HCT116 (cell line): ENCODE measurements around the gene HSPG2. TPM values are rescaled to one million over a fixed set of nuclear protein-coding genes. Genes with fewer than 3 reads are reported as not detected.

Experiments used
- ATAC-seq: fragments of 200-7000 bp; cut with Tn5 transposase; 2 replicates; pipeline ENCODE4 v1.9.1; 2020; ENCODE audit warnings: mild to moderate bottlenecking, moderate library complexity
- BruUV-seq: library from RNA; stranded (reverse); fragments of 400-500 nt; replicated peaks from 2 replicates; lab custom pipeline; 2021; lab: Mats Ljungman, UMichigan
- CTCF ChIA-PET: fragments of 300-600 bp; sonication (Branson Sonifier 250); formaldehyde crosslinking; loops from one replicate; lab custom pipeline; 2021; ENCODE audit warnings: antibody characterized with exemption; lab: Charles Lee
- POLR2A ChIA-PET: fragments of 300-600, 350-600 bp; sonication (Branson Sonifier 250); formaldehyde crosslinking; loops from one replicate; lab custom pipeline; 2021; ENCODE audit warnings: antibody characterized with exemption; lab: Charles Lee
- RAD21 ChIA-PET, 2 experiments: fragments of 300-600 bp; sonication (Branson Sonifier 250); formaldehyde crosslinking; loops; one replicate each; lab custom pipeline; 2023; ENCODE audit warnings: low total read pairs in 2 of 2; ENCODE audit not compliant: uncharacterized antibody in 2 of 2, unreplicated experiment in 2 of 2, low non-redundant PET in 1 of 2; lab: Charles Lee
- DNase-seq: peaks from one replicate; pipeline ENCODE4 v3.0.0-alpha.2; 2010; ENCODE audit warnings: low read depth, low spot score
- H2AFZ ChIP-seq: fragments of 200-600 bp; shearing (Covaris generic), sonication (generic); 2 replicates; pipeline ENCODE4 v1.6.1; 2017; ENCODE audit warnings: low read depth, mixed run types, mixed read lengths, antibody characterized with exemption, low read length; ENCODE audit not compliant: poor library complexity, severe bottlenecking
- H3K27ac ChIP-seq: 2 replicates; pipeline ENCODE4 v1.5.1; 2012; ENCODE audit warnings: low read depth, low read length
- H3K27me3 ChIP-seq: fragments of 200-600 bp; sonication (generic); 2 replicates; pipeline ENCODE4 v1.6.1; 2016; ENCODE audit warnings: mixed run types, low read length, mixed read lengths; ENCODE audit not compliant: insufficient read depth
- H3K36me3 ChIP-seq, 2 experiments: fragments of 200-500 bp in 1 of 2; fragments of 200-600 bp in 1 of 2; sonication (Bioruptor generic) in 1 of 2; sonication (generic) in 1 of 2; 2 replicates each; pipeline versions ENCODE4 v1.5.1 to v1.6.1; 2014 to 2016; ENCODE audit warnings: low read length in 2 of 2, inconsistent platforms in 1 of 2, mixed read lengths in 1 of 2, mixed run types in 1 of 2; ENCODE audit not compliant: insufficient read depth in 2 of 2, control insufficient read depth in 1 of 2
- H3K4me1 ChIP-seq, 2 experiments: fragments of 200-600 bp in 1 of 2; sonication (generic) in 1 of 2; 2 replicates each; pipeline versions ENCODE4 v1.5.1 to v1.6.1; 2012 to 2017; ENCODE audit warnings: low read length in 2 of 2, inconsistent platforms in 1 of 2, mild to moderate bottlenecking in 1 of 2, mixed read lengths in 1 of 2, mixed run types in 1 of 2, moderate library complexity in 1 of 2; ENCODE audit not compliant: insufficient read depth in 2 of 2, control insufficient read depth in 1 of 2
- H3K4me2 ChIP-seq: fragments of 200-600 bp; sonication (generic); 2 replicates; pipeline ENCODE4 v1.6.1; 2017; ENCODE audit warnings: mixed run types, low read length, mixed read lengths
- H3K4me3 ChIP-seq, 2 experiments: fragments of 200-600 bp in 1 of 2; sonication (generic) in 1 of 2; replicated peaks in 1 of 2; 2 replicates each; pipeline ENCODE4 v1.5.1; 2011 to 2016; ENCODE audit warnings: low read length in 2 of 2, control low read depth in 1 of 2, low read depth in 1 of 2, mild to moderate bottlenecking in 1 of 2, mixed read lengths in 1 of 2, mixed run types in 1 of 2
- H3K79me2 ChIP-seq: fragments of 200-600 bp; sonication (generic); 2 replicates; pipeline ENCODE4 v1.6.1; 2017; ENCODE audit warnings: mild to moderate bottlenecking, mixed run types, low read length, moderate library complexity, mixed read lengths; ENCODE audit not compliant: insufficient read depth
- H3K9ac ChIP-seq: fragments of 200-600 bp; sonication (generic); 2 replicates; pipeline ENCODE4 v1.6.1; 2016; ENCODE audit warnings: low read length, mixed read lengths
- H3K9me2 ChIP-seq: fragments of 200-600 bp; sonication (generic), shearing (Covaris generic); 2 replicates; pipeline ENCODE4 v1.6.1; 2017; ENCODE audit warnings: mixed run types, mild to moderate bottlenecking, moderate library complexity; ENCODE audit not compliant: insufficient read depth
- H3K9me3 ChIP-seq, 2 experiments: fragments of 200-500 bp in 1 of 2; fragments of 200-600 bp in 1 of 2; sonication (Bioruptor generic) in 1 of 2; sonication (generic) in 1 of 2; 2 replicates each; pipeline ENCODE4 v1.6.1; 2014 to 2017; ENCODE audit warnings: low read length in 2 of 2, mixed read lengths in 2 of 2, inconsistent platforms in 1 of 2, low read depth in 1 of 2, mild to moderate bottlenecking in 1 of 2, mixed run types in 1 of 2, moderate library complexity in 1 of 2; ENCODE audit not compliant: control insufficient read depth in 1 of 2, insufficient read depth in 1 of 2
- H4K20me1 ChIP-seq: fragments of 200-600 bp; sonication (generic), shearing (Covaris generic); 2 replicates; pipeline ENCODE4 v1.6.1; 2017; ENCODE audit warnings: mixed run types, mild to moderate bottlenecking, moderate library complexity; ENCODE audit not compliant: insufficient read depth
- CBX3 ChIP-seq: IDR thresholded peaks from 2 replicates; pipeline ENCODE4 v1.6.1; 2012; ENCODE audit warnings: low read depth
- CEBPB ChIP-seq: IDR thresholded peaks from 2 replicates; pipeline ENCODE4 v1.6.1; 2012; ENCODE audit warnings: low read depth
- EGR1 ChIP-seq: IDR thresholded peaks from 2 replicates; pipeline ENCODE4 v1.6.1; 2012; ENCODE audit warnings: low read depth
- EZH2phosphoT487 ChIP-seq: fragments of 200-600 bp; IDR thresholded peaks from 2 replicates; pipeline ENCODE4 v1.6.1; 2018; ENCODE audit warnings: antibody characterized with exemption, borderline replicate concordance
- FOSL1 ChIP-seq: IDR thresholded peaks from 2 replicates; pipeline ENCODE4 v1.6.1; 2012; ENCODE audit warnings: low read depth
- RAD21 ChIP-seq: IDR thresholded peaks from 2 replicates; pipeline ENCODE4 v1.6.1; 2012; ENCODE audit warnings: low read depth, mild to moderate bottlenecking
- YY1 ChIP-seq: IDR thresholded peaks from 2 replicates; pipeline ENCODE4 v1.6.1; 2011; ENCODE audit warnings: low read length, low read depth, moderate library complexity, mild to moderate bottlenecking; ENCODE audit not compliant: insufficient replicate concordance; ENCODE audit errors: extremely low read depth
- ZBTB33 ChIP-seq: IDR thresholded peaks from 2 replicates; pipeline ENCODE4 v1.6.1; 2011; ENCODE audit warnings: mild to moderate bottlenecking, low read length, moderate library complexity; ENCODE audit not compliant: insufficient replicate concordance; ENCODE audit errors: extremely low read depth
- ZFX ChIP-seq: fragments of 450-650 bp; IDR thresholded peaks from 2 replicates; pipeline ENCODE4 v1.6.1; 2017
- intact Hi-C: fragments of 100-400 bp; cut with micrococcal nuclease; formaldehyde crosslinking; loops from 2 replicates; pipeline ENCODE4 v1.10.0; 2022
- total RNA-seq: library from RNA; stranded (reverse); gene quantifications from one replicate; pipeline ENCODE4 v1.2.1, GENCODE V29; 2021; ENCODE audit not compliant: unreplicated experiment
- TF ChIP-seq, protein P1 (sequence below): IDR thresholded peaks from 2 replicates; pipeline ENCODE4 v1.6.1; 2012

HSPG2 gene
- total RNA-seq, 1 experiment from 2014 or later = 55.7 TPM

DNA sequence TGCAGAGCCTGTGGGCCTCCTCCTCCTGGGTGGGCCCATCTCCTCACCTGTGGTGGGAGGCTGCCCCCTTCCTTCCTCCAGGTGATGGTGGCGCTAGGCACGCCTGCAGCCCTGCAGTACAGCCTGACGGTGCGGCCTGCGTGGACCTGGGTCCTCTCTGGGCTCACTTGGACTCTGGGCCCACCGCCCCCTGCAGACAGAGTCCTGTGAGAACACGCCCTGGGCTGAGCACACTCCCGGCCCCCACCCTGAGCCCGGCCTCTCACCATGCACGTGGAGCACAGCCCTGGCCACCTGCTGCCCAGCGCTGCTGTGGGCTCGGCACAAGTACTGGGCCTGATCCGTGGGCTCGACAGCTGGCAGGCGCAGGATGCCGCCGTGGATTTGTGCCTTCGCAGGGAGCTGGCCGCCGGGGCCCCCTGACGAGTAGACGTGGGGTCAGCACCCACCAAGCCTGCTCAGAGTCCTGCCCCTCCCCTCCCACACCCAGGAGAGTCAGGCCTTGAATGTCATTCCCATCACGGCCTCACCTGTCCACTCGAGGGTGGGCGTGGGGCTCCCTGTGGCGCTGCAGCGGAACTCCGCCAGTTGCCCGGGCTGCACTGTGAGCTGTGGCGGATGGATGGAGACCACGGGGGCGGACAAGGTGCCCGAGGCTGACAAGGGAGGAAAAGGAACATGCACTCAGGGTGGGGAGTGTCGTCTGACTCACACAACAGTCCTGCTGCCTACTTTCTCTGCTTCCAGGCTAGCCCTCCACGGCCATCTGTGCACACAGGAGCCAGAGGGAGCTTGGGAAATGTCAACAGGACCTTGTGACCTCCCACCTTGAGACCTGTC, 81.6 kb downstream of the HSPG2 start:
- CTCF ChIA-PET = no interaction called here
- Histone ChIP-seq H3K9me3 (no peaks in the 10 kb centered on the region), H3K36me3 (no peaks in the 10 kb centered on the region; a peak in 1 of 4 replicates), H4K20me1 (no peaks in the 10 kb centered on the region), H3K27me3 (no peaks in the 10 kb centered on the region), H3K4me3 (no peak overlapping the region), H2AFZ (no peak overlapping the region), H3K27ac (no peak overlapping the region), H3K4me1 (no peaks in the 10 kb centered on the region), H3K9ac (no peak overlapping the region), H3K79me2 (no peaks in the 10 kb centered on the region), H3K4me2 (no peak overlapping the region), H3K9me2 (no peaks in the 10 kb centered on the region)
- intact Hi-C loops = no loop called here
- no peak for ATAC-seq
- TF ChIP-seq CEBPB = no peak
- TF ChIP-seq ZFX = no peak
- no peak for TF ChIP-seq RAD21
- no peak for TF ChIP-seq ZBTB33
- no peak for TF ChIP-seq YY1
- no peak for TF ChIP-seq CBX3
- TF ChIP-seq FOSL1 = no peak
- no peak for TF ChIP-seq EZH2phosphoT487
- TF ChIP-seq, protein P1, sequence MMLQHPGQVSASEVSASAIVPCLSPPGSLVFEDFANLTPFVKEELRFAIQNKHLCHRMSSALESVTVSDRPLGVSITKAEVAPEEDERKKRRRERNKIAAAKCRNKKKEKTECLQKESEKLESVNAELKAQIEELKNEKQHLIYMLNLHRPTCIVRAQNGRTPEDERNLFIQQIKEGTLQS = no peak
- TF ChIP-seq EGR1 = no peak
- RAD21 ChIA-PET = no interaction called here
- BruUV-seq = no TSS peak
- POLR2A ChIA-PET = no interaction called here
- DNase-seq = no peak
